ENCODE data around the gene PMEPA1.

Gene PMEPA1

GRCh38 chr20:57746832-57747404 is 37.1 kb upstream of the PMEPA1 start:
- no peak for DNase-seq (ENCODE audit: low read depth, low spot score)
- H3K9me3 ChIP-seq (ENCODE audit: insufficient read depth, low read length): no peaks in the 10 kb centered on the region
- no peaks in the 10 kb centered on the region for H3K27me3 ChIP-seq (ENCODE audit: insufficient read depth, insufficient read length)

GRCh38 chr20:57746201-57746600 is 36.4 kb upstream of the PMEPA1 start:
- H3K27me3 ChIP-seq (ENCODE audit: insufficient read depth, insufficient read length): no peaks in the 10 kb centered on the region
- no peak overlapping the region for H3K9ac ChIP-seq (ENCODE audit: insufficient read length, low read depth)
- no peak for DNase-seq (ENCODE audit: low read depth, low spot score)

More at GRCh38 chr20:57746832-57747404, 37.1 kb upstream of the PMEPA1 start:
- no peaks in the 10 kb centered on the region for H3K36me3 ChIP-seq (ENCODE audit: insufficient read depth, insufficient read length, low read length)
- H3K4me3 ChIP-seq (ENCODE audit: insufficient read length, low read depth): no peak overlapping the region
- H3K9ac ChIP-seq (ENCODE audit: insufficient read length, low read depth): no peak overlapping the region
- TF ChIP-seq YY1 (IDR thresholded peaks at IDR 0.05; ENCODE audit: insufficient read depth, insufficient read length) (no peak), SUZ12 (IDR thresholded peaks at IDR 0.05; ENCODE audit: extremely low read depth, insufficient read depth, insufficient read length) (no peak)
- H3K4me1 ChIP-seq (ENCODE audit: insufficient read depth, insufficient read length): peaks cover 9% of the 10 kb centered on the region

GRCh38 chr20:57744206-57744605 is 34.4 kb upstream of the PMEPA1 start:
- Histone ChIP-seq H3K4me3 (ENCODE audit: insufficient read length, low read depth) (no peak overlapping the region), H3K27me3 (ENCODE audit: insufficient read depth, insufficient read length) (no peaks in the 10 kb centered on the region), H3K4me1 (ENCODE audit: insufficient read depth, insufficient read length) (peaks cover 12% of the 10 kb centered on the region), H3K9ac (ENCODE audit: insufficient read length, low read depth) (no peak overlapping the region), H3K36me3 (ENCODE audit: insufficient read depth, insufficient read length, low read length) (no peaks in the 10 kb centered on the region), H3K9me3 (ENCODE audit: insufficient read depth, low read length) (no peaks in the 10 kb centered on the region)
- no peak for TF ChIP-seq YY1 (IDR thresholded peaks at IDR 0.05; ENCODE audit: insufficient read depth, insufficient read length)
- no peak for DNase-seq (ENCODE audit: low read depth, low spot score)

More at GRCh38 chr20:57746201-57746600, 36.4 kb upstream of the PMEPA1 start:
- no peak for TF ChIP-seq ZNF274 (IDR thresholded peaks at IDR 0.05; ENCODE audit: low read depth, low read length)
- no peak for TF ChIP-seq YY1 (IDR thresholded peaks at IDR 0.05; ENCODE audit: insufficient read depth, insufficient read length)
- TF ChIP-seq SUZ12 (IDR thresholded peaks at IDR 0.05; ENCODE audit: extremely low read depth, insufficient read depth, insufficient read length): no peak
- H3K36me3 ChIP-seq (ENCODE audit: insufficient read depth, insufficient read length, low read length): no peaks in the 10 kb centered on the region
- peaks cover 12% of the 10 kb centered on the region for H3K4me1 ChIP-seq (ENCODE audit: insufficient read depth, insufficient read length)
- H3K9me3 ChIP-seq (ENCODE audit: insufficient read depth, low read length): no peaks in the 10 kb centered on the region
- no peak overlapping the region for H3K4me3 ChIP-seq (ENCODE audit: insufficient read length, low read depth)

- TF ChIP-seq YY1 (IDR thresholded peaks at IDR 0.05; ENCODE audit: insufficient read depth, insufficient read length) (no peak), SUZ12 (IDR thresholded peaks at IDR 0.05; ENCODE audit: extremely low read depth, insufficient read depth, insufficient read length) (no peak), ZNF274 (IDR thresholded peaks at IDR 0.05; ENCODE audit: low read depth, low read length) (no peak)
- H3K4me1 ChIP-seq (ENCODE audit: insufficient read depth, insufficient read length): peaks cover 12% of the 10 kb centered on the region
- H3K36me3 ChIP-seq (ENCODE audit: insufficient read depth, insufficient read length, low read length): no peaks in the 10 kb centered on the region
- H3K27me3 ChIP-seq (ENCODE audit: insufficient read depth, insufficient read length): no peaks in the 10 kb centered on the region
- no peak overlapping the region for H3K9ac ChIP-seq (ENCODE audit: insufficient read length, low read depth)
- DNase-seq (ENCODE audit: low read depth, low spot score): no peak
- no peaks in the 10 kb centered on the region for H3K9me3 ChIP-seq (ENCODE audit: insufficient read depth, low read length)
- H3K4me3 ChIP-seq (ENCODE audit: insufficient read length, low read depth): no peak overlapping the region
Observed at GRCh38 chr20:57743450-57744095, 33.8 kb upstream of the PMEPA1 start.

- no peak for TF ChIP-seq ZNF274 (IDR thresholded peaks at IDR 0.05; ENCODE audit: low read depth, low read length)
- TF ChIP-seq YY1 (IDR thresholded peaks at IDR 0.05; ENCODE audit: insufficient read depth, insufficient read length): no peak
- TF ChIP-seq SUZ12 (IDR thresholded peaks at IDR 0.05; ENCODE audit: extremely low read depth, insufficient read depth, insufficient read length): no peak
- H3K9ac ChIP-seq (ENCODE audit: insufficient read length, low read depth): no peak overlapping the region
- H3K4me3 ChIP-seq (ENCODE audit: insufficient read length, low read depth): no peak overlapping the region
- peaks cover 6% of the 10 kb centered on the region for H3K4me1 ChIP-seq (ENCODE audit: insufficient read depth, insufficient read length)
- no peaks in the 10 kb centered on the region for H3K36me3 ChIP-seq (ENCODE audit: insufficient read depth, insufficient read length, low read length)
- no peak for DNase-seq (ENCODE audit: low read depth, low spot score)
- H3K27me3 ChIP-seq (ENCODE audit: insufficient read depth, insufficient read length): no peaks in the 10 kb centered on the region
- no peaks in the 10 kb centered on the region for H3K9me3 ChIP-seq (ENCODE audit: insufficient read depth, low read length)
Observed at GRCh38 chr20:57742507-57743181, 32.8 kb upstream of the PMEPA1 start.

- Histone ChIP-seq H3K4me1 (ENCODE audit: insufficient read depth, insufficient read length) (peaks cover 19% of the 10 kb centered on the region), H3K9me3 (ENCODE audit: insufficient read depth, low read length) (no peaks in the 10 kb centered on the region), H3K9ac (ENCODE audit: insufficient read length, low read depth) (no peak overlapping the region), H3K4me3 (ENCODE audit: insufficient read length, low read depth) (no peak overlapping the region), H3K36me3 (ENCODE audit: insufficient read depth, insufficient read length, low read length) (no peaks in the 10 kb centered on the region), H3K27me3 (ENCODE audit: insufficient read depth, insufficient read length) (no peaks in the 10 kb centered on the region)
- TF ChIP-seq YY1 (IDR thresholded peaks at IDR 0.05; ENCODE audit: insufficient read depth, insufficient read length) (no peak), ZNF274 (IDR thresholded peaks at IDR 0.05; ENCODE audit: low read depth, low read length) (no peak), SUZ12 (IDR thresholded peaks at IDR 0.05; ENCODE audit: extremely low read depth, insufficient read depth, insufficient read length) (no peak)
- no peak for DNase-seq (ENCODE audit: low read depth, low spot score)
Observed at GRCh38 chr20:57738484-57738883, 28.7 kb upstream of the PMEPA1 start.

- no peaks in the 10 kb centered on the region for H3K27me3 ChIP-seq (ENCODE audit: insufficient read depth, insufficient read length)
- TF ChIP-seq SUZ12 (IDR thresholded peaks at IDR 0.05; ENCODE audit: extremely low read depth, insufficient read depth, insufficient read length): no peak
- TF ChIP-seq ZNF274 (IDR thresholded peaks at IDR 0.05; ENCODE audit: low read depth, low read length): no peak
- TF ChIP-seq YY1 (IDR thresholded peaks at IDR 0.05; ENCODE audit: insufficient read depth, insufficient read length): no peak
- no peak overlapping the region for H3K9ac ChIP-seq (ENCODE audit: insufficient read length, low read depth)
- no peaks in the 10 kb centered on the region for H3K9me3 ChIP-seq (ENCODE audit: insufficient read depth, low read length)
- no peak for DNase-seq (ENCODE audit: low read depth, low spot score)
- no peak overlapping the region for H3K4me3 ChIP-seq (ENCODE audit: insufficient read length, low read depth)
- H3K36me3 ChIP-seq (ENCODE audit: insufficient read depth, insufficient read length, low read length): no peaks in the 10 kb centered on the region
- peaks cover 19% of the 10 kb centered on the region for H3K4me1 ChIP-seq (ENCODE audit: insufficient read depth, insufficient read length)
Observed at GRCh38 chr20:57738053-57738452, 28.2 kb upstream of the PMEPA1 start.

Data from NT2/D1 (cell line).